Measurements from ENCODE around the gene SPACA4.
"Not testable (repeated sequence)": the region's sequence is repeated elsewhere in the genome, so short reads cannot be mapped to it uniquely, and the experiment has no call there.

The SPACA4 gene

DNA sequence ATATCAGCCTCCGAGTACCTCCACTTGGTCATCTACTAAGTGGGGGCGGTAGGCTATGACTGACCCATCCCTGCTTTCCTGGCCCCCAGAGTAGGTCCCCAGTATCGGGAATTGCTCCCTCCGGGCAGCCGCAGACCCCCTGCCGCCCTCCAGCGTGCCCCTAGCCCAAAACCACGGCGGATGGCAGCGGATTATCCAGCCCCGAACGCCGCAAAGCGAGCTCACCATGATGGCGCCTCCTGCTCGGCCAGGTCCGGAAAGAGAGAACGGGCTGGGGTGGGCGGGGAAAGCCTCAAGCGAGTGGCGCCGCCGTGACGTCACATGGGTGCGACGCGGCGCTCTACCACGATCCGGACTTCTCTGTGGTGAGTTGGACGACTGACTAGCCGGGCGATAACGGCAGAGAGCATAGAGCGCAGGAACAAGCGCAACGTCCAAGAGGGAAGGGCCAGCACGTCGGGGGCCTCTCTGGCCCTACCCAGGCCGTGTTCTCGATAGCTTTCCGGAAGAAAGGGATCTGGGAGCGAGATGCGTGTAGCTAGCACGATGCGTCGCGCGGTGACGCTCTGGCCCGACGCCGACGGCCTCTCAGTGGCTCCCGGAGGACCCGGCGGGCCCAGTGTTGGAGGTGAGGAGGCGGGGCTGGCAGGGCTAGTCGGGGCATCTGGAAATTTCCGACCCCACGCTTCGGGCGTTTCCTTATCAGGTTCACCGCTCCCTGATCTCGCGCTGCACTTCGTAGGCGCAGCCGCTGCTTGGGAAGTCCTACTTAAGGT is 12.6 kb downstream of the SPACA4 start, which contains the start of the genes RPL18 and SPHK2:
Gene RPL18, minus strand, starts transcription at position 263 of the 776 bp plus-strand sequence. Its CDS starts 35 bp downstream, at position 228.
Gene SPHK2, plus strand, starts transcription at position 591 of the 776 bp plus-strand sequence. CDS start 1,009 bp downstream, outside the sequence.
- peak; percentile 93 to 96 for DNase-seq (ENCODE audit: low read depth in 2 of 2)

GRCh38 chr19:48619692-48620585 is 13.4 kb downstream of the SPACA4 start:
- no peak for DNase-seq (ENCODE audit: low read depth in 2 of 2)

DNA sequence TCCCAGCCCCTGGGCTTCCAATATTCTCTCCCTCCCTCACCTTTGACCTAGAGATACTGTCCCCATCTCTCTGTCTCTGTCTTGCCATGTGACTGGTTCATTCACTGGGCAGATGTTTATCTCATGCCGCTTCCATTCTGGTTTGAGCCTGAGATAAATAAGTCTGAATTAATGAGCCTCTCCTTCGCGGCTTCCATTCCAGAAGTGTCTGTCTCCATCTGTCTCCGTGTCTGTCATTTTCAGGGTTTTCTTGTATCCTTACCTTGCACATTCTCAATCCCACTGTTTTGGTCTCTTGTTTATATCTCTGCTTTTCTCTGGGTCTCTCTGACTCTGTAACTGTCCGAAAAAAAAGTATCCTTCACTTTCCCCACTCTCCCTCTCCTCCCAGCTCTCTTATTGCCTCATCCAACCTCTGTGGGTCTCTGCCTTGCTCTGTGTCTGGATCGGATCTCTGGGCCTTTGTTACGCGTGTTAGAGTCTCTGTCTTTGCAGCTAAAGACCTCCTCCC is 17.1 kb downstream of the SPACA4 start:
- no peak for DNase-seq (ENCODE audit: low read depth in 2 of 2)

DNA sequence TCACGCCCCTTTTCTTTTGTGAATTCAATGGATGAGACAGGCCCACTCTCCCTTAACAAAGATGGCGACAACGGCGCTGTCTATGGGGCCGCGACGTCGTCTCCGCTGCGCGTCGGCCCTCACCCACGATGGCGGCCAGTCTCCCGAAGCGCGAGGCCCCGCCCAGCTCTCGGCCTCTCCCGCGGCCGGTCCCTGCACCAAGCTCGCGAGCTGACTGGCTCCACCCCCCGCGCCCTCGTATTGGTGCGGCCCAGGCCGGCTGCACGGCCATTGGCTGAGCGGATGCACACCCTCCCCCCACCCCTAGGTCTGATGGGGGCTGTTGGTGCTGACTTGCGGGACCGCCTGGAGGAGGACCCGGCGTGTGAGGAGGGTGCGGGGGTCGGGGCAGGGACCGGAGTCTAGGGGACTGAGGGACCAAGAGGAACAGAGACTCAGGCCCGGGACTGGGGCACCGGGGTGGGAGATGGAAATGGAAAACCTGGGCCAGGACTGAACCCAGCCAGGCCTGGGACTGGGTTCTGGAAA is 17.6 kb downstream of the SPACA4 start:
- peak; percentile 85 to 87 for DNase-seq (ENCODE audit: low read depth in 2 of 2)

DNA sequence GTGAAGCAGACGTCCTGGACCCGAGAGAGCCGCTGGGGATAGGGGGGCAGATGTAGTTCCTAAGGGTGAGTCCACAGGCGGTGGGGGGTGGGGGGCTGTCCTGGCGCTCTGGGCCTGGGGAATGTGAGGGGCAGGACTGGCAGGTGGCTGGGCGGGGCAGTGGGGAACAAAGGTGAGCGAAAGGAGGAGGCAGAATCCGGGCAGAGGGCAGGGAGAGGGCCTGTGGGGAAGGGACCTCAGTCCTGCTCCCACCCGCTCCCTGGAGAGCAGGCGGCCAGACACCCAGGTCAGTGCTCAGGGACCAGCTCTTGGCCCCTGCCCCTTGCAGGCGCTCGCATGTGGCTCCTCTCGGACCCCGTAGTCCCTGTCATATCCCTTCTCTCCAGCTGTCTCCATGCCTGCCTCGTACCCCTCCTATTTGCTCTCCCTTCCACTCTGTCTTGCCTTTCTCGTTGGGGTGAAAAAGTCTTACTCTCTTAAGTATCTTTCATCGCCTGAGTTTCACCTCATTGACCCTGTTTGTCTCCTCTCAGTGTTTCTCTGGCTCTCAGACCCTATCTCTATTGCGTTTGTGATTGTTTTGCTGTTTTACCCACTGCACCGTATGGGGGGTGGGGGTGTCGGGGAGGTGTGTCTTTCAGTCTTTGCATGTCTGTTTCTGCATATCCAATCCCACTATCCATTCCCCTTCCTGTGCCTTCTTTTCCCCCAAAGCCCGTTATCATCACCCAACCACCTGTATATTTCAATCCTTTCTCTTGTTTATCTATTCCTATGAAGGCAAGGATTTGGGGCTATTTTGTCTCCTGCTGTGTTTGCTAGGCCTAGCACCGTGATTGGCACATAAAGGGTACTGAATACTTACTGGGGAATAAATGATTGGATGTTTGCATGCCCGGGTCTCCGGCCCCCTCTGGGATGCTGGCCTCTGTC is 18.5 kb downstream of the SPACA4 start:
- DNase-seq (ENCODE audit: low read depth in 2 of 2), result no peak

GRCh38 chr19:48625891-48626327 is 19.4 kb downstream of the SPACA4 start:
- no peak for DNase-seq (ENCODE audit: low read depth in 2 of 2)

DNA sequence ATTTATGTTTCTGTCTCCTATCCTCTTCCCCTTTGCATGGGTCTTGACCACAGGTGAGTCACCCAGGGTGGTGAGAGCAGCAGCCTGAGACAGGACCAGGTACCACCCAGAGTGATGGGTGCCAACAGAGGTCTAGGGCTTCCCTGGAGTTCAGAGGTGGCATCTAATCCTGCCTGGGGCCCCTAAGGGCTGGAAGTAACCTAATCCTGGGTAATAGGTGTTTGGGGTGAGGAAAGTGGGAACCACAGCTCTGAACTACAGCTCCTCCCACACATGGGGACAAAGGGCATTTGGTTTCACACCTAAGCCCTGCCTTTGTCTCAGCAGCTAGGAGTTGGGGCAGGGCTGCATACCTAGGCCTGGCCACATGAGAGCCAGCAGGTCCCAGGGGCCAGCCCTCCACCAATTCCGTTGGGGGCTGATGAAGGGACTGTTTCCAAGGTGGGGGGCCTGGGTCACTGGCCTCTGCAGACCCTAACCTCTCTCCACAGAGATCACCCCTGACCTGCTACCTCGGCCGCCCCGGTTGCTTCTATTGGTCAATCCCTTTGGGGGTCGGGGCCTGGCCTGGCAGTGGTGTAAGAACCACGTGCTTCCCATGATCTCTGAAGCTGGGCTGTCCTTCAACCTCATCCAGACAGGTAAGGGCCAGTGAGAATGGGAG is 20.8 kb downstream of the SPACA4 start:
- DNase-seq (ENCODE audit: low read depth in 2 of 2), result no peak

- no peak for DNase-seq (ENCODE audit: low read depth in 2 of 2)
Observed at GRCh38 chr19:48627865-48628314, 21.3 kb downstream of the SPACA4 start.

DNA sequence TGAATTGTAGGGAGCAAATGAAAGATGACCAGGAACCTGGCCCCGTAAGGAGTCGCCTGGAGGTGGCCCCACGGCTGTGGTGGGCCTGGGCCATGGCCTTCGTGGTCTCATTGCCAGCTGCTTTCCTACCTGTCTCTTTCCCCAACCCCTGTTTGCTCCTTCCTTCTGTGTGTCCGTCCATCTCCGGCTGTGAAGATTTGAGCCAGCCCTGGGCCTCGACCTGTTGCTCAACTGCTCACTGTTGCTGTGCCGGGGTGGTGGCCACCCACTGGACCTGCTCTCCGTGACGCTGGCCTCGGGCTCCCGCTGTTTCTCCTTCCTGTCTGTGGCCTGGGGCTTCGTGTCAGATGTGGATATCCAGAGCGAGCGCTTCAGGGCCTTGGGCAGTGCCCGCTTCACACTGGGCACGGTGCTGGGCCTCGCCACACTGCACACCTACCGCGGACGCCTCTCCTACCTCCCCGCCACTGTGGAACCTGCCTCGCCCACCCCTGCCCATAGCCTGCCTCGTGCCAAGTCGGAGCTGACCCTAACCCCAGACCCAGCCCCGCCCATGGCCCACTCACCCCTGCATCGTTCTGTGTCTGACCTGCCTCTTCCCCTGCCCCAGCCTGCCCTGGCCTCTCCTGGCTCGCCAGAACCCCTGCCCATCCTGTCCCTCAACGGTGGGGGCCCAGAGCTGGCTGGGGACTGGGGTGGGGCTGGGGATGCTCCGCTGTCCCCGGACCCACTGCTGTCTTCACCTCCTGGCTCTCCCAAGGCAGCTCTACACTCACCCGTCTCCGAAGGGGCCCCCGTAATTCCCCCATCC is 22.1 kb downstream of the SPACA4 start:
- DNase-seq (ENCODE audit: low read depth in 2 of 2), result no peak

DNA sequence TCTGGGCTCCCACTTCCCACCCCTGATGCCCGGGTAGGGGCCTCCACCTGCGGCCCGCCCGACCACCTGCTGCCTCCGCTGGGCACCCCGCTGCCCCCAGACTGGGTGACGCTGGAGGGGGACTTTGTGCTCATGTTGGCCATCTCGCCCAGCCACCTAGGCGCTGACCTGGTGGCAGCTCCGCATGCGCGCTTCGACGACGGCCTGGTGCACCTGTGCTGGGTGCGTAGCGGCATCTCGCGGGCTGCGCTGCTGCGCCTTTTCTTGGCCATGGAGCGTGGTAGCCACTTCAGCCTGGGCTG is 22.7 kb downstream of the SPACA4 start:
- DNase-seq (ENCODE audit: low read depth in 2 of 2), result no peak

GRCh38 chr19:48629599-48630295 is 23.2 kb downstream of the SPACA4 start:
- DNase-seq (ENCODE audit: low read depth in 2 of 2), result no peak

- no peak for DNase-seq (ENCODE audit: low read depth in 2 of 2)
Observed at GRCh38 chr19:48630296-48631063, 23.9 kb downstream of the SPACA4 start.

- no peak for DNase-seq (ENCODE audit: low read depth in 2 of 2)
Observed at GRCh38 chr19:48631225-48631624, 24.7 kb downstream of the SPACA4 start.

GRCh38 chr19:48632286-48632685 is 25.7 kb downstream of the SPACA4 start:
- DNase-seq (ENCODE audit: low read depth in 2 of 2), result not testable (repeated sequence)

DNA sequence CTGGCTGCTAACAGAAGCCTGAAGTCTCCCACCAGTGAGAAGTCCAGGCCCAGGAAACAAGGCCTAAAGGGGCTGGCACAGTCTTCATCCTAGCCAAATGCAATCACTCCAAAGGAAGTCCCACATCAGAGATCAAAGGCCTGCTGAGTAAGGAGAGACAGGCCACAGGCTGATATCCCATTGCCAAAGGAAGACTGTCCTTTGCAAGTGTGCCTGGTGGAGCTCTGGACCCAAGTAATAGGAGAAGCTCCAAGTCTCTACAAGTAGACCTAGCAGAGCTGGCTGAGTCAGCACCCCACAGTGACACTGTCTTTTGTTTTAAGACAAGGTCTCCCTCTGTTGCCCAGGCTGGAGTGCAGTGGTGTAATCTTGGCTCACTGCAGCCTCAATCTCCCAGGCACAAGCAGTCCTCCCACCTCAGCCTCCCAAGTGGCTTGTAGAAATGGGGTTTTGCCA is 26.2 kb downstream of the SPACA4 start:
- DNase-seq (ENCODE audit: low read depth in 2 of 2), result no peak

- DNase-seq (ENCODE audit: low read depth in 2 of 2), result no peak
Observed at GRCh38 chr19:48633148-48634035, 26.9 kb downstream of the SPACA4 start.

DNA sequence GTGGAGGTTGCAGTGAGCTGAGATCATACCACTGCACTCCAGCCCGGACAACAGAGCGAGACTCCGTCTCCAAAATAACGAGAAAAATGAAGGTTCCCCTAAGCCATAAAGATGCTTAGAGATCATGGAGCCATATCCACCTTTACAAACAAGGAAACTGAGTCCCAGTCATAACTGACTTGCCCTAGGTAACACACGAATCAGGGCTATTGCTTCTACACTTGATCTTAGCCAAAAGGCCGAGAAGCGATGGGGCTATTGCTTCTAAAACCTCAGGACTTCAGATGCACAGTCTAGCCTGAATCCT is 27.4 kb downstream of the SPACA4 start:
- no peak for DNase-seq (ENCODE audit: low read depth in 2 of 2)
